ENCODE results near the gene ITGA2B.
A peak's percentile ranks its signal among the peaks of the same experiment; 100 is the strongest.
"Not testable (repeated sequence)": the region's sequence is repeated elsewhere in the genome, so short reads cannot be mapped to it uniquely, and the experiment has no call there.

Gene ITGA2B

DNA sequence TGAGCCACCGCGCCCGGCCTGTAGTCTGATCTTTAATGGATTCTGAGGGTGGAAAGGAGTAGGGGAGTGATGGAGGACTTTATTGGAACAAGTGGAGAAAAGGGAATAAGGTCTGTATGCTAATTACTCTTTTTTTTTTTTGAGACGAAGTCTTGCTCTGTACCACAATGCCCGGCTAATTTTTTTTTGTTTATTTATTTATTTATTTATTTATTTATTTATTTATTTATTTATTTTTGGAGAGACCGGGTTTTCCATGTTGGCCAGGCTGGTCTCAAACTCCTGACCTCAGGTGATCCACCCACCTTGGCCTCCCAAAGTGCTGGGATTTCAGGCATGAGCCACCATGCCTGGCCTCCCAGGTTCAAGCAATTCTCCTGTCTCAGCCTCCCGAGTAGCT is 59.9 kb downstream of the ITGA2B start:
- DNase-seq = not testable (repeated sequence)

DNA sequence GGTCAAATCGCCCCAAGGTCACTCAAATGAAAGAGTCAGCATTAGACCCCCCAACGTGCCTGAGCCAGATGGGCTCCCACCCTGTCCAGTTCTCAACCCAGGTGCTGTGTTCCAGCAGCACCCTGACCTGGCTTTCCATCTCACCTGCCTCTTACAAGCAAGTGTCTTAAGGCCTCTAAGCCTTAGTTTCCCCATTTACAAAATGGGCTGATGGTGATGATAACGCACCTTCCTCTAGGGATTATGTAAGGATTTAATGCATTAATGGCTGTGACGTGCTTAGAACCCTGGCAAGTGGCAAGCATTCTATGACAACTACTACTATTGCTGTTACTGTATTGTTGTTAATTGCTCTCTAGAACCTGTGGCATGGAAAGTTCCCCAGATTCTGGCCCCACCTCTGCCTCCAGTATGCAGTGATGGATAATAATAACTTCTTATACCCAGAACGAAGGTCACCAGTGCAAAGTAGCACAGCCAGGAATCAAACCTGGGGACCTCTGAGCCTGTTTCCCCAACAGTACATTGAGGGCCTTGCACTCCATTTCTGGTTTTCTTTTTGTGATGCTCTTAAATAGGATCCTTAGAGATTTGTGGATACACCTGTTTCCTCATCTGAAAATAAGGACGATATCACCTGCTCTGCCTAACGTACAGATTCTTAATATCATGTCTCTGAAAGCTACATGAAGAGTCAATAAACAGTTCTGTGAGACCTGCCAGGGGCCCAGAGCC is 61.6 kb downstream of the ITGA2B start:
- no peak for DNase-seq

DNA sequence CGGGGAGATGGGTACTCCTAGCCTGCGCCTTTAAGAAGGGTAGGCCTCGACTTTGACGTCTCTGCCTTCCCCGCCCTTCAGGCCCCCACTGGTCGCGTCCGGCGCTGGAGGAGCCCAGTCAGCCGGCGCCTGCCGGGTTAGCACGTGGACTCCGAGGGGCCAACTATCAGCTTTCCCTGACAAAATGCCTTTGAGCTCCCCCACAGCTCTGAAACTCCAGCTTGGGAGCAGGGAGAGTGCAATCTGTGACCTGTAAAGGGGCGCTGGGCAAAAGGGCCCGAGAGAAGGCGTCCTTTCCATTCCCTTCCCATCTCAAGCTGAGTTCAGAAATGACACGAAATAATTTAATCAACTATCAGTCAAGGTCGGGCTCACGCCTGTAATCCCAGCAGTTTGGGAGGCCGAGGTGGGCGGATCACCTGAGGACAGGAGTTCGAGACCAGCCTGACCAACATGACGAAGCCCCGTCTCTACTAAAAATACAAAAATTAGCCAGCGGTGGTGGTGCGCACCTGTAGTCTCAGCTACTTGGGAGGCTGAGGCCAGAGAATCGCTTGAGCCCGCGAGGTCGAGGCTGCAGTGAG is 62.5 kb downstream of the ITGA2B start:
- DNase-seq = peak; percentile 97 to 98

DNA sequence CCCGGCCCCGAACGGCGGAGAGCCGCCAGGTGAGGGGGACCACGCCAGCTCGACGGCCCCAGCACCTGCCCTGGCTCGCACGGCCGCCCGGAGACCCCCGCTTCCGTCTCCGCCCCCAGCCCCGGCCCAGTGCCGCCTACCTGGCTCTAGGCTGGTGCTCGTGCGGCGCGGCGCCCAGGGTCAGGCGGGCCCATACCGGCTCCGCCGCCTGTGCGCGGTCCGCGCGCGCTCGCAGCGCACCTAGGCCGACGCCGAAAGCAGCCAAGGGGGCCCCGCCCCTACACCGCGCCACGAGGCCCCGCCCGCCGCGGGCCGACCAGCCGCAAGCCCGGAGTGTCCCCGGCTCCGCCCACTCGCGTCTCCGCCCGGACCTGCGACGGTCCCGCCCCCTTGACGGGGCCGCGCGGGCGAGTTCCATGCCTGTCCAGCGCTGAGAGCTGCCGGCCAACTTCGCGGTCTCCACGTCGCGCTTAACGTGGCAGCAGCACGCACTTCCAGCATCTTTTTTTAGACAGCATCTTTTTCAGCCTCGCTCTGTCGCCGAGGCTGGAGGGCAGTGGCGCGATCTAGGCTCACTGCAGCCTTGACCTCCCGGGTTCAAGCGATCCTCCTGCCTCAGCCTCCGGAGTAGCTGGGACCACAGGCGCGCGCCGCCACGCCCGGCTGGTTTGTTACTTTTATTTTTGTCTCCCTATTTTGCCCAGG is 64.7 kb downstream of the ITGA2B start, which contains the start of gene SLC25A39:
SLC25A39 (minus strand) TSS at position 253 of the 705 bp plus-strand sequence. CDS start 1,261 bp downstream, outside the sequence.
- DNase-seq = peak; percentile 89 to 95

DNA sequence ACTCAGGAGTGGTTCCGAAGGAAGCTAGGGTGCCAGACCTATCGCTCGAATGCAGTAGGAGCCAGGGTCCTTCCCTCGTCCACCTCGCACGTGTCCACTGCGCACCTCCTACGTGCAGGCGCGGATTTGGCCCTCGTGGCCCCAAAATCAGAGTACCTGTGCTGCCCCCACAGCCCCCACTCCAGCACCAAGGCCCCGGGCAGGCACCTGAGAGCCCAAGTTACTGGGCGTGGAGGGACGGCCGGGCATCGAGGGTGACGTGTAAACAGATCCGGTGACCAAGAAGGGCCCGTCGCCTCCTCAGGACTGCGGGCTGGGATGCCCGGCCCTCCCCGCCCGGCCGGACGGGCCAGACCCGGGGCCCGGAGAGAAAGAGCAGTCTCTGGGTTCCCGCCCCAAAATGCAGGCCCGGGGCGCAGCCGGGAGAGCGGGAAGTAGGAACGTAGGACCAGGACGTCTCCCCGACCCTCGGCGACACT is 65.3 kb downstream of the ITGA2B start:
- DNase-seq = no peak

- DNase-seq = no peak
Observed at GRCh38 chr17:44323359-44324091, 65.9 kb downstream of the ITGA2B start.

DNA sequence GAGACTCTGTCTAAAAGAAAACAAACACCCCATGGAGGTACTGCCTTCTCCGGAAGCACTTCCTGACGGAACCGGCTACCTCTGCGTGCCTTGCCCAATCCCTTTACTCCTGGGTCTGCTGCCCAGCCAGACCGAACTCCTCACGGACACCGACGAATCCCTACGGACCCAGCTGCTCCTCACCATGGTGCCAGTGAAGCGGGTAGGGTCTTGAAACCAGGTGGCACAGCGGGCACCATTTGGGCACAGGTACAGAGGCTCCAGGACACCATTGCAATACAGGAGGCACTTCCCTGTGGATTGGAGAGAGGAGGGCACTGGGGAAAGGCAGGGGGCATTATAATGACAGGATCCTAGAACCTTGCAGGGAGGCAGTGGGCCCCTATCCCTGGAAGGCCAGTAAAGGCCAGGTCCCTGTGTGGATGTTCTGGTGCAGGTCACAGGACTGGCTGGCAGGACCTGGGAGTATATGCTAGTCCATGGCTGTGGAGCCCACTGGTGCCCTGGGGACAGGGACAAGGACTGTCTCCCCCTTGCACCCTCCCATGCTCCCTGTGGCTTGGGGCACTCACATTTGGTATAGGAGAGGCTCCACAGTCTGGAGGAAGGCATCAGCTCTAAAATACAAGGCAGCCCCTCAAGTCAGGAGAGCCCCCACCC is 67.1 kb downstream of the ITGA2B start:
- DNase-seq = no peak
